Activated CD4-positive, alpha-beta T cell treated with anti-CD3 and anti-CD28 coated beads for 24 hours (primary cell): ENCODE results near the gene DNAJC18.
A peak's percentile ranks its signal among the peaks of the same experiment; 100 is the strongest.
"Not testable (repeated sequence)": the region's sequence is repeated elsewhere in the genome, so short reads cannot be mapped to it uniquely, and the experiment has no call there.

Experiments
- DNase-seq, 2 donors: peaks; one replicate each; pipeline ENCODE4 v3.0.0-alpha.2; 2020; ENCODE audit warnings: low read depth in 2 of 2

Gene DNAJC18

DNA sequence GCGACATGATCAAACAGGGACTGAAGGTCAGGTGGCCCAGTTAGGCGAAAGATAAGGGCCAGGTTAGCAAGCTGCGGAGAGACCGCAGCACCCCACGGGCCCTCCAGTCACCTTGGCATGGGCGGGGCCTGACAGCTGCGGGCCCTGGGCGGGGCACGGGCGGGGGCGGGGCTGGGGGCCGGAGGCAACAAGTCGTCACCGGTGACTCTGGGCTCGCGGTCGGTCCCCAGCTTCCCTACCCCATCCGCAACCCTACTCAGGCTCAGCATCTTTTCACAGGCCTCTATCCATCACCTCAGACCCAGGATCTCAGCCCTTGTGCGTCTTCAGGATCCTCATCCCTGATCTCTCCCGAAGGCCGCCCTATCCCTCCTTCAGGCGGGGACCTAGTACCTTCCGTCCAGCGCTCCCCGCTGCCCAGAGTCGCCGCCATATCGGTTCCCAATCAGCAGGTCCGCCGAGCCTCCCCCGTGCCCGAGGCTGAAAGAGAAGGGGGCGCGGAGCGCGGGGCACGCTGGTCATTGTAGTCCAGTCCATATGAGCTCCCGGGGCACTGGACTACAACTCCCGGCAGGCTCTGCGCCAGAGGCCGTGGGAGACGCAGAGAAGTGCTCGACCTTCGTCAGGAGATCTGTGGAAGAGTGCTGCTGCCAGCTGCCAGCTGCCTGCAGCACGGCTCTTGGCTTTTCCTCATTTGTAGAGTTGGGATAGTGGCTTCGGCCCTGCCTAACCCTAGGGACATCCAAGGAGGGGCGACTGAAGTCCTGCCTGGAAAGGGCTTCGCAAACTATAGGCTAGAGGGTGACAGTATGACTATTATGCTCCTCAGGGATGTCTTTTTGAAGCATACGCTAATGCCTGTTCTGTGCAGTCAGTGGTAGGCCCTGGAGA lies at the start of gene DNAJC18:
Gene DNAJC18, minus strand, starts transcription at position 513 of the 891 bp plus-strand sequence. Its CDS starts 80 bp downstream, at position 433.
- DNase-seq = peak; percentile 80 to 91

DNA sequence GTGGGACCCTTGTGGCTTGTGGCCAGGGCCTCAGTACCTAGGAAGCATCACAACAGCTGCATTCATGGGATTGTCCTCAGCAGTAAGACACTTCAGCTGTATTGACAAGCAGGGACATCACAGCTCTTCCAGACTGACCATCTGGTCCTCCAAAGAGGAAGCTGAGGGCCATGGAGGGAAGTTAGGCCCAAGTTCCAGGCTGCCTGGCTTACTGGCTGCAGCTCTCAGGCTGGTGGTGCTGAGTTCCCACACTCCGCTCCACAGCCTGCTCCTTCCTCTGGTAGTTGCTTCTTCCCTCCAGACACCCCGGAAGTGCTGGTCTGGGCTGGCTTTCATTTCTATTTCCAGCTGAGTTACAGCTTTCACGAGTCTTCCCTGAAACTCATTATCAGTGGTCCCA lies 48.9 kb upstream of the DNAJC18 start:
- DNase-seq = no peak

DNA sequence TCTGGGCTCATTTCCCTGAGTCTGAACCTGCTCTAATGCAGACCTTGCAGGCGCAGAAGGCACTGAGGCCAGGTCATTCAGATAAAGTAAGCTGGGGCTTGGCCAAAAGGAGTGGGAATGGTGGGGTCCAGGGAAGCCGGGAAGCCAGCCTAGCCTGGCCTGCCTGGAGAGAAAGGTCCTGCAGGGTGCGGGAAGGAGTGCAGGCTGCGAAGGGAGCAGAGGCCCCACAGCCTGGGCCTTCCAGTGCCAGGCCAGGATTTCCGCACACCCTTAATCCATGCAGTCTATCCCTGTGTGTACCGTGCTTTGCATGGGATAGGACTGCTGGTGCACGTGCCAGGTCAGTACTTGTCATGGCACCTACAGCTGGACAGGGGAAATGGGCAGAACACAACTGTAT lies 46.9 kb upstream of the DNAJC18 start:
- no peak for DNase-seq

DNA sequence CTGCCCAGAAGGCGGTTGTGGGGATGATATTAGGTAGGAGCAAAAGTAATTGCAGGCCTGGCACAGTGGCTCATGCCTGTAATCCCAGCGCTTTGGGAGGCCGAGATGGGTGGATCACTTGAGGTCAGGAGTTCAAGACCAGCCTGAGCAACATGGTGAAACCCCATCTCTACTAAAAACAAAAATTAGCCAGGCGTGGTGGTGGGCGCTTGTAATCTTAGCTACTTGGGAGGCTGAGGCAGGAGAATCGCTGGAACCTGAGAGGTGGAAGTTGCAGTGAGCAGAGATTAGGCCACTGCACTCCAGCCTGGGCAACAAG lies 43.5 kb upstream of the DNAJC18 start:
- not testable (repeated sequence) for DNase-seq

DNA sequence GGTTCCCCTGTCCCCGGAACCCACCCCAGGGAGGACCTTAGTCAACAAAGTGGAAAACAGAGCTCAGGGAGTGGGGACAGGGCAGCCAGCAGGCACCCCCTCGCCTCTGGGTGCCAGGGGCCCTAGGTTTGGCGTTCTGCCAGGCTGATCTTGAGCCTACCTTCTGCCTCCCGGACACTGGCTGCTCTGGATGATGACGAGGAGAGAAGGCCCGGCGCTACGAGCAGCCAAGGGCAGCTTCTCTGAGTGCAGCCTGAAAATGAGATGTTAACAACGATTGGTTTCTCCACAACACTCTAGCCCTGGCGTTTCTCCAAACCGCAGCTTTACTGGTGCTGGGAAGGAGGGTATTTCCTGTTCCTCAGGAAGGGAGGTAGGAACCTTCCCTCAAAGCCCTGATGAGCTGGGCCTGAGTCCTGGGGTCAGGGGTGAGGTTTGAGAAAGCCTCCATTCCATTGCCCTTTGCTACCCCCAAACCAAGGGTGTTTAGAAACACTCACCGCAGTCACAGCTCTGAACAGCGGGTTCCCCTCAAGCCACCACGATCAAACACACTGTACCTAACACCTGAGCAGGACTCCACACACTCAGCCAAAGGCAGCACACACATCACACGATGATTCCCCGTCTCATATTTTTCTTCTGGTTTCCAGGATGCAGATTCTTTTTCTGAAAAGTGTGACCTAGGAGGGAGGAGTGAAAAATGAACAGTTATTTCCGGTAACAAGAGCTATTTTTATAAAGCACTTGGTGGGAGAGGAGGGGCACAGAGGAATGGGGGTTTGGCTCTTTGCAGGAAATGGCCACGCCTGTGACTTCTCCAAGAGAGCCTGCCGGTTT lies 42.9 kb upstream of the DNAJC18 start, which contains the start of gene STING1:
Gene STING1, minus strand, starts transcription at position 709 of the 840 bp plus-strand sequence. CDS start 1,054 bp downstream, outside the sequence.
- DNase-seq = peak in 1 of 2 donors; percentile 57

DNA sequence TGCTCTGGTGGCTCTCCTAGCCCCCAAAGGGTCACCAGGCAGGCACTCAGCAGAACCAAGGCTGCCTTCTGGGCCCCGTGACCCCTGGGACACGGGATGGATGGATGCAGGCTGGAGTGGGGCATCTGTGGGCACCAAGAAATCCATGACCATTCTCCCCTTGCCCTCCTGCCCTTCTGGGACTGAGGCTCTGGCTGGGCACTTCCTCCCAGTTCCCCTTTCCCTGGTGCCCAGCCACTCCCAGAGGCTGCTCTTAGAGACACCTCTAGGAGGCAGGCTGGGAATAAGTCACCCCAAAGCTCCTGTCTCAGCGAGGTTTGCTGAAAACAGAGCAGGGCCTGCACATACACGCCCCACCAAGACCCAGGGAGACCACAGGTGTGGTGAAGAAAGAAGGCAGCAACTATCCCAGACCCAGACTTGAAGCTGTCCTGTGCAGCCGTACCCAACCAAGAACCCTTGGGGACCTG lies 42.3 kb upstream of the DNAJC18 start:
- no peak for DNase-seq

DNA sequence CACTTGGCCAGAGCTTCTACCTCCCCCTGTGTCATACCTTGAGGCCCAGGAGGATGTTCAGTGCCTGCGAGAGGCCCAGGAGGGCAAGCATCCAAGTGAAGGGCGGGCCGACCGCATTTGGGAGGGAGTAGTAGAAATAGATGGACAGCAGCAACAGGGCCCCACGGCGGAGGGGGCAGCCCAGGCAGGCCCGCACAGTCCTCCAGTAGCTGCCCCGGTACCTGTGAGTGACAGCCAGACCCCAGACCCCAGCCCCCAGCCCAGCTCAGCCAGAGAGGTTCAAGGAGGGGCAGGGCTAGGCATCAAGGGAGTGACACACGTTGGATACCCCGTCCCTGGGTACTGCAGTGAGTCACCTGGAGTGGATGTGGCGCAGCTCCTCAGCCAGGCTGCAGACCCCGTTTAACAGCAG lies 41.8 kb upstream of the DNAJC18 start:
- no peak for DNase-seq

DNA sequence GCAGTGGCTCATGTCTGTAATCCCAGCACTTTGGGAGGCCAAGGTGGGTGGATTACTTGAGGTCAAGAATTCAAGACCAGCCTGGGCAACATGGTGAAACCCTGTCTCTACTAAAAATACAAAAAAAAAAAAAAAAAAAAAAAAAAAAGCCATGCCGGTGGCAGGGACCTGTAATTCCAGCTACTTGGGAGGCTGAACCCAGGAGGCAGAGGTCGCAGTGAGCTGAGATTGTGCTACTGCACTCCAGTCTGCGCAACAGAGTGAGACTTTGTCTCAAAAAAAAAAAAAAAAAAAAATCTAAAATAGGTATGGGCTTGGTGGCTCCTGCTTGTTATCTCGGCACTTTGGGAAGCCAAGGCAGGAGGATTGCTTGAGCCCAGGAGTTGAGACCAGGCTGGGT lies 40.4 kb upstream of the DNAJC18 start:
- not testable (repeated sequence) for DNase-seq

DNA sequence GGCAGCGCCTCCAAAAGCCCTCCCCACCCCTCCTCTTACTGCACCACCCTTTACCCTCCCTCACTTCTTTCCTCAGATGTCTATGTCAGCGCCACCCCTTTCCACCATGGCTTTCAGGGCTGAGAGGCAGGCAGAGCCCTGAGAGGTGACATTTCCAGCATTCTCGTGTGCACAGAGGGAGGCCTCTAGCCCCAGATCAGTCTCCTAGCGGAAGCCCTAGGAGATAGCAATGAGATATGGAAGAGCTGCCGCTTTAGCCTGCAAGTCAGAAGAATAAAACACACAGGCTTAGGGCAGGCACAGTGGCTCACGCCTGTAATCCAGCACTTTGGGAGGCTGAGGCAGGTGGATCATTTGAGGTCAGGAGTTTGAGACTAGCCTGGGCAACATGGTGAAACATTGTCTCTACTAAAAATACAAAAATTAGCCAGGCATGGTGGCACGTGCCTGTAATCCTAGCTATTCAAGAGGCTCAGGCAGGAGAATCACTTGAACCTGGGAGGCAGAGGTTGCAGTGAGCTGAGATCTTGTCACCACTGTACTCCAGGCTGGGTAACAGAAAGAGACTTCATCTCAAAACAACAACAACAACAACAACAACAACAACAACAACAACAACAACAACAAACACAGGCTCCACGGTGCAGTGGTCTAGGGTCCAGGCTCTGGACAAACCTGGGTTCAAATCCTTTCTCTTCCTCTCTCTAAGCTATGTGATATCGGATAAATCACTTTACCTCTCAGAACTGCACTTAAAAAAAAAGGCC lies 39.5 kb upstream of the DNAJC18 start:
- not testable (repeated sequence) for DNase-seq

DNA sequence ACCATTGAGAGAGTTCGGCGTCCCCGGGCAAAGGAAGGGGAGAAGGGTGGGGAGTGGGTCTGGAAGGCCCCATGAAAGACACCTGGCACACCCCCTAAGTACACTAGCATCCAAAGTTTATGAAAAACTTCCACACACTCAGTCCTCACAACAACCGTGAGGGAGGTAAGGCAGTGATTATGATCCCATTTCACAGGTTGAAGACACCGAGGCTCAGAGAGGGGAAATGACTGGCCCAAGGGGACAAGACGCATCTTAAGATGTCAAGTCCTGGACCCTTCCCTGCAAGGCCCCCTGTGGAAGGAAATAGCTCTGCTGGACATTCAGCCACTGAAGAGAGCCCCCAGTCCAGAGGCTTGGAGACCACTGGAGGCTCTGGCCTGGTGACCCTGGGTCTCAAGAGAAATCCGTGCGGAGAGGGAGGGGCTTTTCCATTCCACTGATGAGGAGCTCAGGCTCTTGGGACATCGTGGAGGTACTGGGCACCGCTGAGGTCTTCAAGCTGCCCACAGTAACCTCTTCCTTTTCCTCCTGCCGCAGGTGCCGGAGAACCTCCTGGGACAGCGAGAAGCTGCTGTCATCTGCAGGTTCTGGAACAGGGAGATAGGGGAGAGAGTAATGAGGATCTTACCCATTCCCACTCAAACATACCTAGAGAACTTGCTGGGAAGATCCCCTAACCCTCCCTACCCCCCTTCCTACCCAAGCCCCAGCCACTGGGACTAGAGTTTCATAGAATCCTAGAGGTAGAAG lies 36.7 kb upstream of the DNAJC18 start:
- no peak for DNase-seq

DNA sequence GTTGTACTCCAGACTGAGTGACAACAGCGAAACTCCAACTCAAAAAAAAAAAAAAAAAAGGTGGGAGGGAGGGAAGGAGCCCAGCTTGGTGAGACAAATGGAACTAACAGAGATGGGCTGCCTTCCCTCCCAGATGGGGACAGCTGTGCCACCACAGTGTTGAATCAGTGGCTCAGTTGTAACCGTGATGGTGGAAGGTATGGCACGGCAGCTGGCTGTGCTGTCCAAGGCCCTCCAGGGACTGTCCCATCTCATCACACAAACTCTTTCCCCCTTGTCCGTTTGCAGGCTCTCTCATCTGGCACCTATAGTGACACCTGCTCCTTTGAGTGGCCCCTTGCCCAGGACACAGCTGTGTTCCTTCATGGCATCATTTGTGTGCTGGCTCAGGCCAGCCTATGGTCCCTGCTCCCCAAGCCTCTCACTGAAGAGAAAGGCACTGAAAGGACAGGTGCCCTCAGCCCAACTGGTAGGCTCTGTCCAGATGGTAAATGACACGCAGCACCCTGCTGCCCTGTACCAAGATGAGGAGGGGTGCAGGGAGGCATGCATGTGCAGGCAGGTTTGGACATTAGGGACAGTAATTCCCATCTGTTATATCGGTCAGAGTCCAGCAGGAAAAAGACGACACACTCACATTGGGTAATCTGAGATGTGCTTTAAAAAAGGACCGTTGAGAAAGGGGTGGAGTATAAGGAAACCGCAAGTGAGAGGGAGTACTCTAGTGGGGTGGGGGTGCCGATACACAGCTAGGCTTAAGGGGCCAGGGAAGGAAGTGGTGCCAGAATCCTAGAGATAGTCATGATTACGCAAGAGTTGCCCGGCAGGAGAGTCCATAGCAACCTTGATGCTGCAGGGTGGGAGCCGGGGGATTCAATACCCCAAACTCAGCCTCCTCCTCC lies 35.8 kb upstream of the DNAJC18 start:
- no peak for DNase-seq

DNA sequence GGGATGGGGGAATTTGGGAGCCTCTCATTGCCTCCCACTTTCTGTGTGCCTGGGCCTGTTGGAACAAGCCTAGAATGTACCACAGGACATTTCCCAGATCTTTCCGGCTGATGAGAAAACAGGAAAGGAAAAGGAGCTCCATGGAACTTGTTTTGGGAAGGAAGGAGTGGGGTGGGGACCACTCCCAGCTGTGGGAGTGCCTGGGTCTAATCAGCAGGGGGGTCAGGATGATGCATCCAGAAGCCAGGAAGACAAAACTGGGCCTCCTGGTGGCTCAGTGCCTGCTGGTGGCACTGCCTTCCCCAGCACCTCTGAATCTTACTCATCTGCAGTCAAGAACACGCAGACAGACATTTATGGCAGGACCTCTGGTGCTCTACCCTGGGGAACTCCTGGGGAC lies 34.2 kb upstream of the DNAJC18 start:
- DNase-seq = no peak

DNA sequence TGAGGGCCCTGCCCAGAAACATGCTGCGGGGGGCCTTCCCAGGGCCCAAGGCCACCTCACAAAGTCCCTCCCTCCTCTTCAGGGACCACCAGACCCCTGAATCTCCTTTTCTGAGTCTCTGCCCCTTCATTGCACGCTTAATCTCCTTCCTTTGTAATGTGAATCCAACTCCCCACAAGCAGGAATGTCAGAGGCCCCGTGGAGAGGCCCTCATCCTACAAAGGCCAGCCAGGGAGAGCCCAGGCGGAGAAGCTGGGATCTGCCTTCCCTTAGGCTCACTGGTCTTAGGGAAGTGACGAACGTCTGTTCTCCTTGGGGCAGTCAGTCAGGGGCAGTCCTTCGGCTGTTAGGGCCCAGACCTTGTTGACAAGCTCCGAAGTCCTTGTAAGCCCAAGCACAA lies 33.8 kb upstream of the DNAJC18 start:
- DNase-seq = no peak

DNA sequence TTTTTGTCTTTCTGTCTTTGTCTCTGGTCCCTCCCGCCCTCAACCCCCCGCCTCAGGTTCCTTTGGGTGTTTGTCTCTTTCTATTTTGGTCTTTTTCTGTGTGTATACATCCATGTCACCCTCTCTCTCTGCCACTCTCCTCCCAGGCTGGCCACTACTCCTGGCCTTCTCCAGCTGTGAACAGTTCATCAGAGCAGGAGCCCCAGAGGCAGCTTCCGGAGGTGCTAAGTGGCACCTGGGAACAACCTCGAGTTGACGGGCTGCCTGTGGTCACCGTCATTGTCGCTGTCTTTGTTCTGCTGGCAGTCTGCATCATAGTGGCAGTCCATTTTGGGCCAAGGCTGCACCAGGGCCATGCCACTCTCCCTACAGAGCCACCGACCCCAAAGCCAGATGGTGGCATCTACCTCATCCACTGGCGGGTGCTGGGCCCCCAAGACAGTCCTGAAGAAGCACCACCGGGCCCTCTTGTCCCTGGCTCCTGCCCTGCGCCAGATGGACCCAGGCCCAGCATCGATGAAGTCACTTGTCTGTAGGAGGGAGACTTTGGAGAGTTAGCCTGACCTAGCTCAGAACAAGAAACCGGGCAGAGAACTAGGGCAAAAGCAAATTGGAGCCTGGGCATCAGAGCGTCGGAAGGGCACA lies 33.2 kb upstream of the DNAJC18 start:
- DNase-seq = no peak

DNA sequence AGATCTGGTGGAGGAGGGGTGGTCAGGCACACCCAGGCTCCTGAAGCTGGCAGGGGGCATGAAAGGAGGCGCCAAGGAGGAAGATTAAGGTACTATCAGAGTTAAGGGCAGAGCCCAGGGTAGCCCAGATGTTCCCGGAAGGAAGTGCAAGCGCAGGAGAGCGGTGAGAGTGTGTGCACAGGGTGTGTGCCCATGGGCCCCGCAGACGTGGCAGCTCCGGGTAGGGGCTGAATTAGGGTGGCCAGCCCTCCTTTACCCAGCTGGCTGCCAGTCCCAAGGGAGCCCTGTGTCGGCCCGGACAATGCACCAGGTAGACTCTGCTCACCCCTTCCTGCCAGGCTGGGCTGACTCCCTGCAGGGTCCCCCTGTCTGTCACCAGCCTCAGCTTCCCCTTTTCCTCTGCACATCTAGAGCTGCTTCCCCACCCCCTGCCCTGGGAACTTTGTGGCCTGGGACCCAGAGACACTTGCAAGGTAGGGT lies 31.5 kb upstream of the DNAJC18 start, which contains the start of gene SMIM33:
Gene SMIM33, plus strand, starts transcription at position 184 of the 480 bp plus-strand sequence. Its CDS starts 118 bp downstream, at position 302.
- no peak for DNase-seq

DNA sequence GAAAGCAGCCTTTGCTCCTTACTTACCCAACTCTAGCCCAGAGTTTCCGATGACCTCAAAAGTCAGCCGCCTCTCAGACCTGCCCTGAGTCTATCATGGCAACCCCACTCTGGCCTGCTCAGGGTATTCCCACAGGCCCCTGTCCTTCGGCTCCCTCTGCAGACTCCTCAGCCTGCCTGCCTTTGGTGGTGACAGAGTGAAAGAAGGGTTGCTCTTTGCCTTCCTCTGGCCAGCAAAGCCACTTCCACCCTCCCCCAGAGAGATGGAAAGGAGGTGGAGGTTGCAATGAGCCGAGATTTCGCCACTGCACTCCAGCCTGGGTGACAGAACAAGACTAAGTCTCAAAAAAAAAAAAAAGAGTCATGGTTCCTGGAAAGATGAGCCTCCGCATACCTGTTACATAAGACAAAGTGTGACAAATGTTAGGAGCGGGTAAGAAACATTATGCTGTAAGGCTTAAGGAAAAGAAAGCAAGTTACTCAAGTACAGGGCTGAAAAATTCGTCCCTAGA lies 29.2 kb upstream of the DNAJC18 start:
- no peak for DNase-seq

DNA sequence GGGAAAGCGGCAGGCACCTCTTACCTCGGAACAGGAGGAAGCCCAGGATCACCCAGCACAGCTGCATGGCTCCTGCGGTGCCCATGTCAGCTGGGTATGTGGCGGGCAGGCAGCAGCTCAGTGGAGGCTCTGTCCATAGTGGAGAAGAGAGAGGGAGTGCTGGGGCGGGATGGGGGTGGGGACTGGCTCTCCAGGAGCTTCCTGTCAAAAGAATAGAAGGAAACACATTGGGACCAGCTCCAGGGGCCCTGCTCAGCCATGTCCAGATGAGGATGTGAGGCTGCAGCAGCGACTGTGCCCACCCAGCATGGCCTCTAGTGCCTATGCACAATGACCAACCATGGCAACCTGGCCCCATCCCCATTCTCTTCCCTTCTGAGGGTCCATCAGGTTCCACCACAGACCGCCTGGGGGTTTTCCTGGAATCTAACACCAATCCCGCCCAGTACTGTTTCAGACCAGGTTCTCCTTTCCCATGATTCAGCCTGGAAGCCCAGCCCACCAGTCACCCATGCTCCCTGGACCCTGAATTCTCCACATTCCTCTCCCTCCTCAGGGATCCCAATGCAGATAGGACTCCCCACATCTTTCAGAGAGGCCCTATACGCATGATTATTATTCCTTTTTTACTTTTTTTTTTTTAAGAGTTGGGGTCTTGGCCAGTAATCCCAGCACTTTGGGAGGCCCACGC lies 23.4 kb upstream of the DNAJC18 start, which contains the start of gene ECSCR:
Gene ECSCR, minus strand, starts transcription at position 158 of the 691 bp plus-strand sequence. Its CDS starts 73 bp downstream, at position 85.
- no peak for DNase-seq

DNA sequence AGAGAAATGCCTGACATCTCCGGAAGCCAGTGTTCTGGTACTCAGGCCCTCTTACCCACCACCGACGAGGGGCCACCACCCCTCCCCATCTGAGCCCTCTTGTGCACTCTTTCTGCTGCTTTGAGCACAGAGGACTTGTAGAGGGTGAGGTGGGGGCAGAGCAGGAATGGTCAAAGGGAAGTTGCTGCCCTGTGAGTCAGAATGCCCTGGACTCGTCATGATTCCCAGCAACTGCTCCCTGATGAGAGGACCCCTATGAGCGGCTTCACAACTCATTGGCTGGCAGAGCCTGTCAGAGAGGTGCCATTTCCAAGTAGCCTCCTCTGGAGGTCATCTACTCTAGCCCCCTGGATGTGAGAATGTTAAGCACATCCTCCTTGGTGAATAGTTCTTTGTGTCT lies 22.4 kb upstream of the DNAJC18 start:
- no peak for DNase-seq
